GM21529 (cell line): Measurements from ENCODE around the gene MYH9.

Source experiments
- ATAC-seq: cut with Tn5 transposase; IDR thresholded peaks from one replicate; pipeline ENCODE4 v1.9.1; 2021; ENCODE audit not compliant: unreplicated experiment

MYH9 gene

GRCh38 chr22:36351921-36352802 is 35.6 kb downstream of the MYH9 start:
- ATAC-seq: no peak

- ATAC-seq: no peak
Measured at GRCh38 chr22:36350751-36351594, 36.8 kb downstream of the MYH9 start.

GRCh38 chr22:36349726-36350125 is 38.0 kb downstream of the MYH9 start:
- no peak for ATAC-seq

- ATAC-seq: no peak
Measured at GRCh38 chr22:36348760-36349159, 39.0 kb downstream of the MYH9 start.

GRCh38 chr22:36347094-36347493 is 40.7 kb downstream of the MYH9 start:
- ATAC-seq: no peak

- ATAC-seq: no peak
Measured at GRCh38 chr22:36344106-36344827, 43.5 kb downstream of the MYH9 start.

GRCh38 chr22:36343720-36344105 is 44.1 kb downstream of the MYH9 start:
- no peak for ATAC-seq

- no peak for ATAC-seq
Measured at GRCh38 chr22:36343070-36343719, 44.6 kb downstream of the MYH9 start.

GRCh38 chr22:36341640-36342041 is 46.1 kb downstream of the MYH9 start:
- ATAC-seq: no peak

GRCh38 chr22:36340621-36341020 is 47.1 kb downstream of the MYH9 start:
- no peak for ATAC-seq

GRCh38 chr22:36339171-36340065 is 48.3 kb downstream of the MYH9 start:
- no peak for ATAC-seq

GRCh38 chr22:36337365-36338130 is 50.2 kb downstream of the MYH9 start:
- ATAC-seq: no peak

GRCh38 chr22:36336246-36337182 is 51.3 kb downstream of the MYH9 start:
- no peak for ATAC-seq

- ATAC-seq: no peak
Measured at GRCh38 chr22:36335621-36336020, 52.1 kb downstream of the MYH9 start.

GRCh38 chr22:36334821-36335603 is 52.8 kb downstream of the MYH9 start:
- no peak for ATAC-seq

GRCh38 chr22:36334081-36334820 is 53.5 kb downstream of the MYH9 start:
- no peak for ATAC-seq

- ATAC-seq: no peak
Measured at GRCh38 chr22:36333644-36334043, 54.1 kb downstream of the MYH9 start.
